GM12878 (cell line): ENCODE data around the gene PRM3. TPM values are rescaled to one million over a fixed set of nuclear protein-coding genes. Genes with fewer than 3 reads are reported as not detected.

Experiments used
- ATAC-seq: fragments of 200-7000 bp; cut with Tn5 transposase; 3 replicates; pipeline ENCODE4 v1.9.1; 2020; ENCODE audit warnings: mild to moderate bottlenecking, moderate library complexity
- BruUV-seq: library from RNA; stranded (reverse); fragments of 400-500 nt; replicated peaks from 2 replicates; lab custom pipeline; 2021; lab: Mats Ljungman, UMichigan
- CTCF ChIA-PET: fragments of 300-600 bp; sonication (Branson Sonifier 250); formaldehyde crosslinking; extraction: SDS; loops from one replicate; lab custom pipeline; 2021; ENCODE audit warnings: inconsistent platforms; lab: Yijun Ruan, JAX
- POLR2A ChIA-PET: fragments of 350-600 bp; formaldehyde crosslinking; extraction: SDS; loops from one replicate; lab custom pipeline; 2021; ENCODE audit warnings: inconsistent platforms; lab: Charles Lee
- RAD21 ChIA-PET: fragments of 300-600 bp; sonication (Branson Sonifier 250); formaldehyde crosslinking; loops from one replicate; lab custom pipeline; 2023; ENCODE audit warnings: antibody characterized with exemption; ENCODE audit not compliant: unreplicated experiment; lab: Charles Lee
- SMC1A ChIA-PET: fragments of 300-600 bp; sonication (Branson Sonifier 250); formaldehyde crosslinking; loops from one replicate; lab custom pipeline; 2023; ENCODE audit not compliant: unreplicated experiment, uncharacterized antibody; lab: Charles Lee
- DNase-seq: peaks from one replicate; pipeline ENCODE4 v3.0.0-alpha.2; 2011; ENCODE audit warnings: low read depth, low spot score
- FAIRE-seq: peaks from 3 replicates; lab custom pipeline; 2011; peaks lifted over from hg19 to GRCh38; lab: Jason Lieb, UNC
- H2AFZ ChIP-seq: 2 replicates; pipeline ENCODE4 v1.6.0; 2011; ENCODE audit warnings: low read depth, low read length, control low read depth; ENCODE audit not compliant: control insufficient read depth
- H3K27ac ChIP-seq: 2 replicates; pipeline ENCODE4 v1.5.1; 2011; ENCODE audit warnings: control low read depth; ENCODE audit not compliant: control insufficient read depth, insufficient read depth
- H3K27me3 ChIP-seq, 2 experiments: replicated peaks in 1 of 2; 2 replicates each; pipeline versions ENCODE4 v1.6.0 to v1.6.1; 2011; ENCODE audit warnings: low read length in 1 of 2; ENCODE audit not compliant: control insufficient read depth in 2 of 2, insufficient read depth in 2 of 2
- H3K36me3 ChIP-seq, 2 experiments: 2 replicates each; pipeline ENCODE4 v1.5.1; 2011; ENCODE audit warnings: low read length in 1 of 2; ENCODE audit not compliant: control insufficient read depth in 2 of 2, insufficient read depth in 2 of 2
- H3K4me1 ChIP-seq: 2 replicates; pipeline ENCODE4 v1.6.1; 2011; ENCODE audit warnings: mild to moderate bottlenecking, low read length, moderate library complexity, mixed read lengths; ENCODE audit not compliant: control insufficient read depth, insufficient read depth
- H3K4me2 ChIP-seq: 2 replicates; pipeline ENCODE4 v1.6.0; 2011; ENCODE audit warnings: control low read depth; ENCODE audit not compliant: control insufficient read depth, insufficient read depth
- H3K4me3 ChIP-seq: fragments of 200-600 bp; sonication (generic); 2 replicates; pipeline ENCODE4 v1.5.1; 2016
- H3K79me2 ChIP-seq: 2 replicates; pipeline ENCODE4 v1.6.0; 2011; ENCODE audit warnings: low read length; ENCODE audit not compliant: control insufficient read depth, insufficient read depth
- H3K9ac ChIP-seq: 2 replicates; pipeline ENCODE4 v1.8.0; 2011; ENCODE audit warnings: low read length, control low read depth, mixed read lengths; ENCODE audit not compliant: control insufficient read depth, insufficient read depth
- H3K9me3 ChIP-seq: replicated peaks from 3 replicates; pipeline ENCODE4 v1.5.1; 2011; ENCODE audit warnings: mild to moderate bottlenecking, low read length; ENCODE audit not compliant: control insufficient read depth, insufficient read depth
- H4K20me1 ChIP-seq: 2 replicates; pipeline ENCODE4 v1.6.0; 2011; ENCODE audit not compliant: control insufficient read depth, insufficient read depth
- BCL3 ChIP-seq: IDR thresholded peaks from 2 replicates; pipeline ENCODE4 v1.6.1; 2011; ENCODE audit warnings: borderline replicate concordance, low read depth, mild to moderate bottlenecking, moderate library complexity, low read length; ENCODE audit not compliant: insufficient read depth, poor library complexity, severe bottlenecking
- E2F4 ChIP-seq: IDR thresholded peaks from 2 replicates; pipeline ENCODE4 v1.6.1; 2012; ENCODE audit warnings: low read depth, low read length, improper control_type of control experiment
- EGR1 ChIP-seq, 2 experiments: IDR thresholded peaks; 1 replicate in 1 of 2; 2 replicates in 1 of 2; pipeline ENCODE4 v1.6.1; 2011 to 2012; ENCODE audit warnings: low read depth in 2 of 2, low read length in 2 of 2, borderline replicate concordance in 1 of 2, mild to moderate bottlenecking in 1 of 2, moderate library complexity in 1 of 2
- IKZF1 ChIP-seq: fragments of 450-650 bp; conservative IDR thresholded peaks from 2 replicates; pipeline ENCODE4 v1.6.1; 2017; ENCODE audit warnings: antibody characterized with exemption, mild to moderate bottlenecking
- LARP7 ChIP-seq: fragments of 450-650 bp; IDR thresholded peaks from 2 replicates; pipeline ENCODE4 v1.6.1; 2017; ENCODE audit warnings: mild to moderate bottlenecking
- MLLT1 ChIP-seq: fragments of 450-650 bp; IDR thresholded peaks from 2 replicates; pipeline ENCODE4 v1.6.1; 2016; ENCODE audit warnings: mild to moderate bottlenecking
- NFYB ChIP-seq: IDR thresholded peaks from 2 replicates; pipeline ENCODE4 v1.6.1; 2011; ENCODE audit warnings: low read depth, mild to moderate bottlenecking, low read length, improper control_type of control experiment, moderate library complexity; ENCODE audit not compliant: insufficient read depth
- NR2C1 ChIP-seq: fragments of 450-650 bp; IDR thresholded peaks from 2 replicates; pipeline ENCODE4 v1.6.1; 2017; ENCODE audit warnings: antibody characterized with exemption, mild to moderate bottlenecking, moderate library complexity
- PAX5 ChIP-seq: IDR thresholded peaks from 2 replicates; pipeline ENCODE4 v1.6.1; 2011; ENCODE audit warnings: low read depth, low read length, borderline replicate concordance
- PKNOX1 ChIP-seq: fragments of 450-650 bp; IDR thresholded peaks from 2 replicates; pipeline ENCODE4 v1.6.1; 2016; ENCODE audit warnings: mild to moderate bottlenecking
- SMAD5 ChIP-seq: IDR thresholded peaks from 2 replicates; pipeline ENCODE4 v1.6.1; 2016; ENCODE audit warnings: antibody characterized with exemption, low read depth
- SP1 ChIP-seq: IDR thresholded peaks from one replicate; pipeline ENCODE4 v1.6.1; 2011; ENCODE audit warnings: low read depth, low read length
- TAF1 ChIP-seq: IDR thresholded peaks from 2 replicates; pipeline ENCODE4 v1.6.1; 2011; ENCODE audit warnings: mild to moderate bottlenecking, low read depth, low read length, borderline replicate concordance
- USF1 ChIP-seq: IDR thresholded peaks from 2 replicates; pipeline ENCODE4 v1.6.1; 2011; ENCODE audit warnings: borderline replicate concordance, low read depth, mild to moderate bottlenecking, moderate library complexity, mixed read lengths, low read length; ENCODE audit not compliant: insufficient read depth; ENCODE audit errors: extremely low read length
- WGBS: methylation state at CpG from one replicate; pipeline ENCODE4 v1.1.6; 2016; ENCODE audit warnings: low lambda C conversion rate; ENCODE audit not compliant: insufficient replicate concordance, insufficient coverage; ENCODE audit errors: missing lambda C conversion rate; 5-methylcytosine and 5-hydroxymethylcytosine counted together
- in situ Hi-C: fragments of 300-500 bp; cut with MboI; formaldehyde crosslinking; loops from 9 replicates; pipeline ENCODE4 v1.14.3; 2018; ENCODE audit warnings: mixed read lengths
- intact Hi-C: fragments of 100-400 bp; cut with micrococcal nuclease; formaldehyde crosslinking; loops from one replicate; pipeline ENCODE4 v1.14.2; 2022; ENCODE audit not compliant: unreplicated experiment
- polyA plus RNA-seq, 11 experiments: library from polyadenylated mRNA; depleted of rRNA in 4 of 11; unstranded in 6 of 11; stranded (reverse) in 5 of 11; fragments of >200 nt; fragmentation: Nextera tagmentation in 4 of 11; fragmentation: Illumina TruSeq in 1 of 11; extraction: Ambion mirVana in 4 of 11; extraction: Trizol in 1 of 11; gene quantifications; 1 replicate in 1 of 11; 2 replicates in 10 of 11; pipeline versions ENCODE4 v1.2.1 to v1.2.3, GENCODE V29; 2011 to 2016; ENCODE audit warnings: inconsistent platforms in 2 of 11, missing spikeins in 2 of 11, low read depth in 1 of 11
- total RNA-seq, 4 experiments: library from RNA; depleted of rRNA in 3 of 4; stranded (reverse); fragments of >200 nt in 3 of 4; fragmentation: Illumina TruSeq in 1 of 4; extraction: Trizol in 1 of 4; gene quantifications; 2 replicates each; pipeline versions ENCODE4 v1.2.1 to v1.2.3, GENCODE V29; 2013 to 2021

The PRM3 gene
- total and polyA plus RNA-seq, 10 of the 15 experiments (the other 5 are each of a cell fraction or from before 2014, with no cell fraction given) = not detected

GRCh38 chr16:11251525-11252481 is 21.6 kb downstream of the PRM3 start:
- H3K9me3 ChIP-seq = no peaks in the 10 kb centered on the region
- intact Hi-C loops = loop anchor here (1.0 to 2.0 kb wide), 2 partner anchors 49 to 69 kb away; no protein-coding TSS in a partner anchor
- no peak overlapping the region for H3K9ac ChIP-seq
- 42% methylated on average over 18 of the region's 18 CpGs for WGBS
- H3K36me3 ChIP-seq = peaks cover 0 to 3% of the 10 kb centered on the region in 2 experiments; a peak in 1 of 4 replicates
- peaks cover 17% of the 10 kb centered on the region for H3K4me1 ChIP-seq
- H3K79me2 ChIP-seq = peaks cover 37% of the 10 kb centered on the region
- H3K27ac ChIP-seq = no peak overlapping the region
- no TSS peak for BruUV-seq
- in situ Hi-C loops = loop anchor here (5.0 kb wide), 1 partner anchor 285 kb away; no protein-coding TSS in a partner anchor
- ChIA-PET POLR2A (interaction anchor here (0.6 to 6.6 kb wide), 20 partner anchors 9 to 287 kb away, joined by 3 to 53 read pairs (median 4); no protein-coding TSS in a partner anchor), SMC1A (interaction anchor here (0.6 to 8.8 kb wide), 30 partner anchors 16 to 335 kb away, joined by 3 to 72 read pairs (median 4); no protein-coding TSS in a partner anchor), RAD21 (interaction anchor here (0.6 to 11.8 kb wide), 26 partner anchors 16 to 298 kb away, joined by 3 to 243 read pairs (median 4); no protein-coding TSS in a partner anchor), CTCF (interaction anchor here (0.8 to 7.8 kb wide), 13 partner anchors 16 to 298 kb away, joined by 3 to 50 read pairs (median 4); no protein-coding TSS in a partner anchor)
- no peak overlapping the region for H2AFZ ChIP-seq
- ATAC-seq (peak; percentile 17), FAIRE-seq (peak; percentile 74), DNase-seq (no peak)
- H3K4me2 ChIP-seq = peak overlapping the region; percentile 92
- peak overlapping the region; percentile 91; the same call in 1 of the 2 replicates for H3K4me3 ChIP-seq
- no peaks in the 10 kb centered on the region for H4K20me1 ChIP-seq
- H3K27me3 ChIP-seq = no peaks in the 10 kb centered on the region
- peak; percentile 66; the same call in 1 of the 2 replicates for TF ChIP-seq MLLT1
- no peak for TF ChIP-seq NR2C1
- TF ChIP-seq SMAD5 = peak; percentile 6; the same call in 1 of the 2 replicates
- no peak for TF ChIP-seq TAF1
- no peak for TF ChIP-seq E2F4
- peak; percentile 75 for TF ChIP-seq IKZF1
- TF ChIP-seq BCL3 = peak; percentile 17
- TF ChIP-seq NFYB = no peak
- TF ChIP-seq PKNOX1 = peak; percentile 5; the same call in 1 of the 2 replicates
- peak; percentile 11; the same call in 1 of the 2 replicates for TF ChIP-seq LARP7
- TF ChIP-seq PAX5 = peak; percentile 53; the same call in 1 of the 2 replicates
- TF ChIP-seq EGR1 (IDR thresholded peaks at IDR 0.05; ENCODE audit: borderline replicate concordance in 1 of 2, low read depth in 2 of 2, low read length in 2 of 2) = 0 out of 3 replicates have a peak, but pooled peaks of 1 of the 2 experiments have one; percentile 11
- no peak for TF ChIP-seq USF1
- no peak for TF ChIP-seq SP1
